Measurements from ENCODE around the gene DCXR. TPM values are rescaled to one million over a fixed set of nuclear protein-coding genes. Genes with fewer than 3 reads are reported as not detected.

Gene DCXR
- total RNA-seq, 1 donor from 2014 or later, result 143 TPM

DNA sequence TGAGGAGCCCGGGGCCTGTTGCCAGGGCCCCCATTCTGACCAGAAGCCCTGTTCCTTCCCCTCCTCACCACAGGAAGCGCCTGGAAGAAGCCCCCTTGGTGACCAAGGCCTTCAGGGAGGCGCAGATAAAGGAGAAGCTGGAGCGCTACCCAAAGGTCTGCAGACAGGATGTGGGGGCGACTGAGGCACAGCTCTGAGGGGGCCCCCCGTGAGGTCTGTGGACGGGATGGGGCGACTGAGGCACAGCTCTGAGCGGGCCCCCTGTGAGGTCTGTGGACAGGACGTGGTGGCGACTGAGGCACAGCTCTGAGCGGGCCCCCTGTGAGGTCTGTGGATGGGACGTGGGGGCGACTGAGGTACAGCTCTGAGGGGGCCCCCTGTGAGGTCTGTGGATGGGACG, 28.1 kb downstream of the DCXR start:
- ATAC-seq, result no peak
- Histone ChIP-seq H3K27ac (no peak overlapping the region), H3K4me1 (peaks cover 3% of the 10 kb centered on the region), H3K9me3 (no peaks in the 10 kb centered on the region), H3K4me3 (no peak overlapping the region), H3K27me3 (no peaks in the 10 kb centered on the region), H3K36me3 (no peaks in the 10 kb centered on the region)
- intact Hi-C loops (cut with DNase I), result no loop called here
- TF ChIP-seq CTCF (IDR thresholded peaks at IDR 0.05), result no peak
- DNase-seq, result no peak

- intact Hi-C loops (cut with DNase I), result no loop called here
Measured at GRCh38 chr17:82008941-82009405, 28.5 kb downstream of the DCXR start.

GRCh38 chr17:82008258-82008940, 29.1 kb downstream of the DCXR start:
- no peak overlapping the region for H3K4me3 ChIP-seq
- no peaks in the 10 kb centered on the region for H3K27me3 ChIP-seq
- intact Hi-C loops (cut with DNase I), result no loop called here
- DNase-seq (no peak), ATAC-seq (no peak)
- TF ChIP-seq CTCF (IDR thresholded peaks at IDR 0.05), result no peak
- no peaks in the 10 kb centered on the region for H3K9me3 ChIP-seq
- H3K27ac ChIP-seq, result no peak overlapping the region
- H3K36me3 ChIP-seq, result no peaks in the 10 kb centered on the region
- peaks cover 3% of the 10 kb centered on the region for H3K4me1 ChIP-seq

More at GRCh38 chr17:82008941-82009405, 28.5 kb downstream of the DCXR start:
- H3K9me3 ChIP-seq, result no peaks in the 10 kb centered on the region
- no peak for ATAC-seq
- no peak overlapping the region for H3K27ac ChIP-seq
- no peak overlapping the region for H3K4me3 ChIP-seq
- no peak for DNase-seq
- H3K4me1 ChIP-seq, result peaks cover 3% of the 10 kb centered on the region
- TF ChIP-seq CTCF (IDR thresholded peaks at IDR 0.05), result no peak
- no peaks in the 10 kb centered on the region for H3K36me3 ChIP-seq
- H3K27me3 ChIP-seq, result no peaks in the 10 kb centered on the region

GRCh38 chr17:82007495-82008257, 29.8 kb downstream of the DCXR start:
- TF ChIP-seq CTCF (IDR thresholded peaks at IDR 0.05), result no peak
- intact Hi-C loops (cut with DNase I), result no loop called here
- H3K9me3 ChIP-seq, result no peaks in the 10 kb centered on the region
- H3K36me3 ChIP-seq, result no peaks in the 10 kb centered on the region
- peaks cover 3% of the 10 kb centered on the region for H3K4me1 ChIP-seq
- no peaks in the 10 kb centered on the region for H3K27me3 ChIP-seq
- H3K4me3 ChIP-seq, result no peak overlapping the region
- ATAC-seq (no peak), DNase-seq (no peak)
- no peak overlapping the region for H3K27ac ChIP-seq

DNA sequence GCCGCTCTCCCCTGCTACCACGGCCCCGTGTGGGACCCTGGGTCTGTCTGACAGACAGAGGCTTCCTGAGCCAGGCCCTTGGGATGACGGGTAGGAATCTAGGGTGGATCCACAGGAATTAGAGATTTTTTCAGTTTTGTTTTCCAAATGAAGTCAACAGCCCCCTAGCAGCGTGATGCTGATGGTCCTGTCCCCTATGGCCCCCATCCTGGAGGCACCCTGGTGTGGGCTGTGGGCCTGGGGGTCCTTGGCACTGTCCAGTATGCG, 30.3 kb downstream of the DCXR start:
- no peak for TF ChIP-seq CTCF (IDR thresholded peaks at IDR 0.05)
- Histone ChIP-seq H3K27ac (no peak overlapping the region), H3K36me3 (no peaks in the 10 kb centered on the region), H3K27me3 (no peaks in the 10 kb centered on the region), H3K4me1 (no peaks in the 10 kb centered on the region), H3K9me3 (no peaks in the 10 kb centered on the region), H3K4me3 (no peak overlapping the region)
- DNase-seq (no peak), ATAC-seq (no peak)
- intact Hi-C loops (cut with DNase I), result no loop called here
